PC-3 (cell line): ENCODE measurements around the gene ME1.

ENCODE experiments used
- CTCF ChIP-seq: fragments of 300-600 bp; sonication (generic); conservative IDR thresholded peaks from 2 replicates; pipeline ENCODE4 v1.5.1; 2017; ENCODE audit warnings: antibody characterized with exemption, low read depth, mild to moderate bottlenecking, low read length
- EZH2phosphoT487 ChIP-seq: fragments of 300-600 bp; sonication (generic); IDR thresholded peaks from 2 replicates; pipeline ENCODE4 v1.6.1; 2018; ENCODE audit warnings: mild to moderate bottlenecking, antibody characterized with exemption, low read length, borderline replicate concordance

DNA sequence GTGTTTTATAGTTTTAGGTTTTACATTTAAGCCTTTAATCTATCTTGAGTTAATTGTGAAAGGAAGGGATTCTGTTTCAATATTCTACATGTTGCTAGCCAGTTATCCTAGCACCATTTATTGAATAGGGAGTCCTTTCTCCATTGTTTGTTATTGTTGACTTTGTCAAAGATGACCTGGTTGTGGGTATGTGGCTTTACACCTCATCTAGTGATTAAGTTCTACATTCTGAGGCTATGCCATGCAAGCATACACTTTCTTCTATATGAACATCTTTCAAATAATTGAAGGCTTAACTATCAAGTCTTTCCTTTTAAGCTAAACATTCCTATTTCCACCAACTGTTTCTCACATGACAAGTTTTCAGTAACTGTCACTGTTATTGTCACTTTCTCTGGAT, 46.1 kb downstream of the ME1 start:
- TF ChIP-seq CTCF (no peak), EZH2phosphoT487 (no peak)
